HepG2 (cell line): Measurements from ENCODE around the gene COBLL1. TPM values are rescaled to one million over a fixed set of nuclear protein-coding genes. Genes with fewer than 3 reads are reported as not detected.

Experiments used
- ATF2 ChIP-seq: sonication (generic); formaldehyde crosslinking; IDR thresholded peaks from 2 replicates; pipeline ENCODE4 v1.4.0; 2020; ENCODE audit warnings: missing genetic modification reagents
- BATF2 ChIP-seq: sonication (generic); formaldehyde crosslinking; IDR thresholded peaks from 2 replicates; pipeline ENCODE4 v1.8.0; 2022; ENCODE audit warnings: mild to moderate bottlenecking, missing genetic modification reagents, moderate library complexity
- CBX2 ChIP-seq, 2 experiments: fragments of 200-600 bp in 1 of 2; sonication (generic); formaldehyde crosslinking in 1 of 2; IDR thresholded peaks; 2 replicates each; pipeline versions ENCODE4 v1.7.0 to v1.8.1; 2018 to 2022; ENCODE audit warnings: low read depth in 2 of 2, low read length in 1 of 2, mild to moderate bottlenecking in 1 of 2, missing genetic modification reagents in 1 of 2
- HMG20B ChIP-seq: conservative IDR thresholded peaks from 2 replicates; pipeline ENCODE4 v1.6.1; 2016; ENCODE audit warnings: missing genetic modification reagents, missing compliant biosample characterization
- HNRNPLL ChIP-seq: fragments of 200-400 bp; formaldehyde crosslinking; IDR thresholded peaks from 2 replicates; pipeline ENCODE4 v1.6.1; 2017; ENCODE audit warnings: mild to moderate bottlenecking, low read depth, low read length; ENCODE audit not compliant: poor library complexity, severe bottlenecking
- HOXA7 ChIP-seq: sonication (generic); formaldehyde crosslinking; IDR thresholded peaks from 2 replicates; pipeline ENCODE4 v1.8.1; 2022; ENCODE audit warnings: mild to moderate bottlenecking, missing genetic modification reagents, moderate library complexity
- MAZ ChIP-seq, 2 experiments: sonication (generic) in 1 of 2; formaldehyde crosslinking in 1 of 2; IDR thresholded peaks; 2 replicates each; pipeline versions ENCODE4 v1.5.0 to v1.6.1; 2012 to 2020; ENCODE audit warnings: low read depth in 2 of 2, mild to moderate bottlenecking in 2 of 2, borderline replicate concordance in 1 of 2, improper control_type of control experiment in 1 of 2, low read length in 1 of 2, missing genetic modification reagents in 1 of 2, moderate library complexity in 1 of 2
- NFATC3 ChIP-seq: sonication (generic); formaldehyde crosslinking; IDR thresholded peaks from 2 replicates; pipeline ENCODE4 v1.5.1; 2020; ENCODE audit warnings: mild to moderate bottlenecking, missing genetic modification reagents
- RXRB ChIP-seq: IDR thresholded peaks from 2 replicates; pipeline ENCODE4 v1.6.1; 2016; ENCODE audit warnings: borderline replicate concordance, missing genetic modification reagents, missing compliant biosample characterization
- SP4 ChIP-seq: sonication (generic); formaldehyde crosslinking; IDR thresholded peaks from 2 replicates; pipeline ENCODE4 v1.8.1; 2023; ENCODE audit warnings: mild to moderate bottlenecking, missing genetic modification reagents
- TEF ChIP-seq: sonication (generic); formaldehyde crosslinking; IDR thresholded peaks from 2 replicates; pipeline ENCODE4 v1.5.0; 2020; ENCODE audit warnings: missing genetic modification reagents
- ZBTB1 ChIP-seq: sonication (generic); formaldehyde crosslinking; IDR thresholded peaks from 2 replicates; pipeline ENCODE4 v1.4.0; 2020; ENCODE audit warnings: missing genetic modification reagents, borderline replicate concordance
- ZFP1 ChIP-seq: IDR thresholded peaks from 2 replicates; pipeline ENCODE4 v1.6.1; 2016
- ZGPAT ChIP-seq: IDR thresholded peaks from 2 replicates; pipeline ENCODE4 v1.6.1; 2016; ENCODE audit warnings: mild to moderate bottlenecking
- ZNF24 ChIP-seq: fragments of 450-650 bp; IDR thresholded peaks from 2 replicates; pipeline ENCODE4 v1.6.1; 2017; ENCODE audit warnings: antibody characterized with exemption, mild to moderate bottlenecking
- ZNF432 ChIP-seq: sonication (generic); formaldehyde crosslinking; IDR thresholded peaks from 2 replicates; pipeline ENCODE4 v1.5.0; 2020; ENCODE audit warnings: missing genetic modification reagents, mild to moderate bottlenecking, borderline replicate concordance
- ZNF503 ChIP-seq: sonication (generic); formaldehyde crosslinking; IDR thresholded peaks from 2 replicates; pipeline ENCODE4 v1.4.0; 2020; ENCODE audit warnings: missing genetic modification reagents
- ZNF550 ChIP-seq: sonication (generic); formaldehyde crosslinking; IDR thresholded peaks from 2 replicates; pipeline ENCODE4 v1.4.0; 2020; ENCODE audit warnings: mild to moderate bottlenecking, missing genetic modification reagents, borderline replicate concordance
- ZNF567 ChIP-seq: sonication (generic); formaldehyde crosslinking; IDR thresholded peaks from 2 replicates; pipeline ENCODE4 v1.8.1; 2023; ENCODE audit warnings: mild to moderate bottlenecking, missing genetic modification reagents, borderline replicate concordance
- ZNF597 ChIP-seq: sonication (generic); formaldehyde crosslinking; IDR thresholded peaks from 2 replicates; pipeline ENCODE4 v1.5.0; 2020; ENCODE audit warnings: missing genetic modification reagents
- ZNF792 ChIP-seq: IDR thresholded peaks from 2 replicates; pipeline ENCODE4 v1.6.1; 2016
- ZSCAN29 ChIP-seq: sonication (generic); formaldehyde crosslinking; conservative IDR thresholded peaks from 2 replicates; pipeline ENCODE4 v1.4.0; 2020; ENCODE audit warnings: mild to moderate bottlenecking, missing genetic modification reagents
- polyA plus RNA-seq, 8 experiments: library from polyadenylated mRNA; depleted of rRNA in 3 of 8; stranded (reverse) in 7 of 8; unstranded in 1 of 8; fragments of >200 nt; fragmentation: Illumina TruSeq in 4 of 8; extraction: Trizol in 4 of 8; gene quantifications; 2 replicates each; pipeline versions ENCODE4 v1.2.1 to v1.2.3, GENCODE V29; 2011 to 2016; ENCODE audit warnings: low read depth in 4 of 8, missing spikeins in 1 of 8, mixed read lengths in 1 of 8; ENCODE audit not compliant: insufficient read depth in 1 of 8
- total RNA-seq, 5 experiments: library from RNA; depleted of rRNA; stranded (reverse); fragments of >200 nt; fragmentation: Illumina TruSeq; extraction: Trizol; gene quantifications; 2 replicates each; pipeline ENCODE4 v1.2.3, GENCODE V29; 2016; ENCODE audit warnings: low read depth in 1 of 5

Gene COBLL1
- total and polyA plus RNA-seq, 2 of the 13 experiments (the other 11 are each of a cell fraction or from before 2014, with no cell fraction given), result 32.6 to 86.8 TPM

- TF ChIP-seq HNRNPLL, result no peak
- no peak for TF ChIP-seq ZNF432
- no peak for TF ChIP-seq BATF2 (CRISPR knock-in tag)
- peak; percentile 23; the same call in 1 of the 2 replicates for TF ChIP-seq ZNF792 (CRISPR knock-in tag)
- TF ChIP-seq ZGPAT (CRISPR knock-in tag), result no peak
- TF ChIP-seq TEF (CRISPR knock-in tag), result no peak
- TF ChIP-seq HOXA7 (CRISPR knock-in tag), result no peak
- TF ChIP-seq RXRB, result peak; percentile 88
- TF ChIP-seq ZNF503 (CRISPR knock-in tag), result no peak
- TF ChIP-seq ZNF567, result no peak
- no peak for TF ChIP-seq ZNF597
- no peak for TF ChIP-seq ZBTB1 (CRISPR knock-in tag)
- TF ChIP-seq ZFP1 (CRISPR knock-in tag), result no peak
- no peak for TF ChIP-seq SP4 (CRISPR knock-in tag)
- TF ChIP-seq ZNF550 (CRISPR knock-in tag), result no peak
- TF ChIP-seq MAZ (IDR thresholded peaks at IDR 0.05; ENCODE audit: borderline replicate concordance, low read depth, low read length), result no peak
- no peak for TF ChIP-seq MAZ (CRISPR knock-in tag; IDR thresholded peaks at IDR 0.05; ENCODE audit: low read depth)
- TF ChIP-seq CBX2 (IDR thresholded peaks at IDR 0.05; ENCODE audit: low read depth, low read length), result no peak
- no peak for TF ChIP-seq CBX2 (CRISPR knock-in tag; IDR thresholded peaks at IDR 0.05; ENCODE audit: low read depth)
- TF ChIP-seq ATF2 (CRISPR knock-in tag), result 0 out of 2 replicates have a peak, but pooled peaks have one; percentile 13
- TF ChIP-seq ZNF24, result no peak
- no peak for TF ChIP-seq HMG20B
- TF ChIP-seq ZSCAN29 (CRISPR knock-in tag), result no peak
- TF ChIP-seq NFATC3 (CRISPR knock-in tag), result no peak
These were observed 147.3 kb downstream of the COBLL1 start (continued) for GRCh38 chr2:164694275-164694695.
